GM12801 (cell line): Measurements from ENCODE around the gene RYR2.

Experiments
- CTCF ChIP-seq: IDR thresholded peaks from one replicate; pipeline ENCODE4 v1.5.1; 2011; ENCODE audit warnings: control low read depth; ENCODE audit not compliant: insufficient read length; ENCODE audit errors: extremely low read depth

RYR2 gene

GRCh38 chr1:237700181-237700580 lies 658.2 kb downstream of the RYR2 start:
- no peak for TF ChIP-seq CTCF

GRCh38 chr1:237701534-237701933 lies 659.5 kb downstream of the RYR2 start:
- no peak for TF ChIP-seq CTCF

DNA sequence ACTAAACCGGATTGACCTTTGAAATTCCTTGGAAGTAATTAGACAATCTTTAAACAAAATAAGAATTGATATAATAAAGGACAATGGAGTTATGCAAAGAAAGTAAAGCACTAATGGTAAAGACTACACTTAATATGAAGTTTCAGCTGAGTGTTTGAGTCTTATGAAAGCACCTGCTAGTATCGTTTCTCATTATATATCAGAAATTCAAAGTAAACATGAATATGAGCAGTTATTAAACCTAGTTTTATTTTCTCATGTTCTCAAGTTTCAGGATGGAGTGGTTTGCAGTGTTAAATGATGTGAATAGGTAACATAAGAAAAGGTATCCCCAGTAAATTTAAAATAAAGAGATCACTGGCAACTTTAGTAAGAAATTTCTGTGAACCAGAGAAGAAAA lies 660.2 kb downstream of the RYR2 start:
- no peak for TF ChIP-seq CTCF

GRCh38 chr1:237705462-237705861 lies 663.5 kb downstream of the RYR2 start:
- TF ChIP-seq CTCF: no peak

DNA sequence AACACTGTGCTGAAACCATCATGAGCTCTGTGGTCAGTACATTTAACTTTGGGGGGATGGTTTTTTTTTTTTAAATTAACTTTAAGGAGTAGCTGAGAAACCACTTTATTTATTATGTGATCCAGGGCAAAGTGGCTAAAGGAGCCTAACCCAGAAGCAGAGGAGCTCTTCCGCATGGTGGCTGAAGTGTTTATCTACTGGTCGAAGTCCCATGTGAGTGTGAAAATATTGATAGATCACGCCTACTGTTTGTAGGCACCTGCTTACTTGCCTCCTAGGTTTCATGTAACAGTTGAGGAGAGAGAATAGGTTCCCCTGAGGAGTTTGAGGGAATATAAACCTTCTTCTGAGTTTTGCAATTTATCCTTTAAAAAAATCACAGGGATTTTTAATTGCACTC lies 667.4 kb downstream of the RYR2 start:
- TF ChIP-seq CTCF: no peak

DNA sequence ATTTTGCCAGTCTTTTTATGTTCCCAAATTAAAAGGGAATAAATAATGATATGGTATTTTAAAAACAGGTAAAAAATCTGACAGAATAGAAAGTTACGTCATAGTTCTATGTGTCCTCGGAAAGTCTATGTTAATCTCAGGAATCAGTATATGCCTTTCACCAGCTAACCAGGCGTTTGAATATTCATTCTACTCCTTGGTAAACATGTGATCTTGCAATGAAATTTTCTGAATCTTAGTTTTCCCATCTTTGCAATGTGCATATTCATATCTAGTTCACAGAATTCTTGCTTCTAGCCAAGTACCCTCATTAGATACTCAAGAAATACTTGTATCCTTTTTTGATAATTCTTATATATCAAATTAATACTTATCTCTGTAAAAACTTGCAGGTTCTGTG lies 669.3 kb downstream of the RYR2 start:
- no peak for TF ChIP-seq CTCF

GRCh38 chr1:237712082-237712481 lies 670.1 kb downstream of the RYR2 start:
- no peak for TF ChIP-seq CTCF
